ENCODE results near the gene MBOAT1.

GRCh38 chr6:20220359-20220758, 8.1 kb upstream of the MBOAT1 start:
- no peak for TF ChIP-seq RARB (CRISPR knock-in tag; IDR thresholded peaks at IDR 0.05)
- no peak for TF ChIP-seq CREB5 (CRISPR knock-in tag; IDR thresholded peaks at IDR 0.05; ENCODE audit: low read depth)
- TF ChIP-seq CSRNP3 (CRISPR knock-in tag; IDR thresholded peaks at IDR 0.05), result no peak
- TF ChIP-seq SNAI2 (CRISPR knock-in tag; IDR thresholded peaks at IDR 0.05), result no peak
- TF ChIP-seq ARNTL (CRISPR knock-in tag; IDR thresholded peaks at IDR 0.05; ENCODE audit: borderline replicate concordance, low read depth), result no peak
- TF ChIP-seq ESRRG (CRISPR knock-in tag; IDR thresholded peaks at IDR 0.05), result no peak
- TF ChIP-seq PATZ1 (CRISPR knock-in tag; IDR thresholded peaks at IDR 0.05; ENCODE audit: borderline replicate concordance), result no peak
- TF ChIP-seq TOX (CRISPR knock-in tag; IDR thresholded peaks at IDR 0.05; ENCODE audit: borderline replicate concordance), result no peak
- TF ChIP-seq ZNF8 (CRISPR knock-in tag; IDR thresholded peaks at IDR 0.05), result no peak

Measured in SK-N-SH treated with all-trans-retinoic acid at 6 μM for 48 hours (cell line).